Endothelial cell of umbilical vein (primary cell): ENCODE measurements around the gene KRT10. TPM values are rescaled to one million over a fixed set of nuclear protein-coding genes. Genes with fewer than 3 reads are reported as not detected.

Source experiments
- BruUV-seq: library from RNA; stranded (reverse); fragments of 400-500 nt; replicated peaks from 2 replicates; lab custom pipeline; 2021; lab: Mats Ljungman, UMichigan
- CTCF ChIA-PET: fragments of 300-600, 350-600 bp; sonication (Branson Sonifier 250); formaldehyde crosslinking; loops from one replicate; lab custom pipeline; 2021; ENCODE audit warnings: antibody characterized with exemption, inconsistent platforms; lab: Charles Lee
- POLR2A ChIA-PET: fragments of 300-600, 350-600 bp; sonication (Branson Sonifier 250); formaldehyde crosslinking; loops from one replicate; lab custom pipeline; 2021; ENCODE audit warnings: antibody characterized with exemption, inconsistent platforms; lab: Charles Lee
- DNase-seq: peaks from one replicate; pipeline ENCODE4 v3.0.0-alpha.2; 2011; ENCODE audit warnings: low read depth, low spot score
- FAIRE-seq: peaks from 2 replicates; lab custom pipeline; 2011; peaks lifted over from hg19 to GRCh38; lab: Jason Lieb, UNC
- H2AFZ ChIP-seq: 2 replicates; pipeline ENCODE4 v1.6.0; 2012; ENCODE audit warnings: low read depth, low read length, control low read depth, inconsistent platforms
- H3K27ac ChIP-seq: 2 replicates; pipeline ENCODE4 v1.5.1; 2011; ENCODE audit warnings: low read depth, mild to moderate bottlenecking, control low read depth, low read length, moderate library complexity; ENCODE audit not compliant: insufficient read depth
- H3K27me3 ChIP-seq, 2 experiments: 2 replicates each; pipeline versions ENCODE4 v1.6.0 to v1.6.1; 2011; ENCODE audit warnings: low read length in 2 of 2, mixed read lengths in 1 of 2; ENCODE audit not compliant: control insufficient read depth in 2 of 2, insufficient read depth in 2 of 2
- H3K36me3 ChIP-seq, 2 experiments: 2 replicates in 1 of 2; 3 replicates in 1 of 2; pipeline ENCODE4 v1.5.1; 2011; ENCODE audit warnings: low read length in 2 of 2, mild to moderate bottlenecking in 1 of 2, moderate library complexity in 1 of 2; ENCODE audit not compliant: control insufficient read depth in 2 of 2, insufficient read depth in 2 of 2; ENCODE audit errors: extremely low read depth in 1 of 2
- H3K4me1 ChIP-seq: 3 replicates; pipeline ENCODE4 v1.5.1; 2011; ENCODE audit warnings: mild to moderate bottlenecking, low read length; ENCODE audit not compliant: control insufficient read depth, insufficient read depth; ENCODE audit errors: extremely low read depth
- H3K4me2 ChIP-seq: 2 replicates; pipeline ENCODE4 v1.6.1; 2011; ENCODE audit warnings: low read length, control low read depth, mixed read lengths; ENCODE audit not compliant: insufficient read depth
- H3K4me3 ChIP-seq, 3 experiments: fragments of 200-600 bp in 1 of 3; sonication (generic), shearing (Covaris generic) in 1 of 3; replicated peaks in 1 of 3; 2 replicates each; pipeline ENCODE4 v1.5.1; 2011 to 2016; ENCODE audit warnings: control low read depth in 3 of 3, low read length in 3 of 3, mild to moderate bottlenecking in 2 of 3, inconsistent platforms in 1 of 3, low read depth in 1 of 3, moderate library complexity in 1 of 3; ENCODE audit not compliant: insufficient read depth in 1 of 3
- H3K79me2 ChIP-seq: 2 replicates; pipeline ENCODE4 v1.6.0; 2012; ENCODE audit warnings: low read length, inconsistent platforms; ENCODE audit not compliant: control insufficient read depth, insufficient read depth
- H3K9ac ChIP-seq: replicated peaks from 2 replicates; pipeline ENCODE3; 2011; ENCODE audit warnings: low read length, control low read depth; ENCODE audit not compliant: insufficient read depth; ENCODE audit errors: extremely low read depth
- H3K9me1 ChIP-seq: replicated peaks from 3 replicates; pipeline ENCODE4 v1.6.0; 2011; ENCODE audit warnings: mild to moderate bottlenecking, low read length; ENCODE audit not compliant: control insufficient read depth, insufficient read depth; ENCODE audit errors: extremely low read depth
- H3K9me3 ChIP-seq: replicated peaks from 2 replicates; pipeline ENCODE4 v1.5.1; 2012; ENCODE audit warnings: low read length, inconsistent platforms; ENCODE audit not compliant: control insufficient read depth, insufficient read depth
- H4K20me1 ChIP-seq: replicated peaks from 2 replicates; pipeline ENCODE3; 2011; ENCODE audit warnings: mild to moderate bottlenecking, low read length; ENCODE audit not compliant: control insufficient read depth, insufficient read depth; ENCODE audit errors: extremely low read depth
- GATA2 ChIP-seq: IDR thresholded peaks from 2 replicates; pipeline ENCODE4 v1.7.0; 2011; ENCODE audit warnings: low read depth, mild to moderate bottlenecking, moderate library complexity, mixed read lengths, low read length; ENCODE audit not compliant: insufficient read length, insufficient read depth
- JUN ChIP-seq: IDR thresholded peaks from 2 replicates; pipeline ENCODE4 v1.6.1; 2011; ENCODE audit warnings: borderline replicate concordance, low read depth; ENCODE audit not compliant: insufficient read length, insufficient read depth
- MYC ChIP-seq: IDR thresholded peaks from one replicate; pipeline ENCODE4 v1.6.1; 2011; ENCODE audit warnings: mild to moderate bottlenecking, low read depth, low read length
- POLR2AphosphoS5 ChIP-seq: IDR thresholded peaks from 2 replicates; pipeline ENCODE4 v1.6.1; 2012; ENCODE audit warnings: low read depth, mild to moderate bottlenecking, control low read depth, low read length, moderate library complexity; ENCODE audit not compliant: insufficient read depth
- dilution Hi-C: fragments of 300-500 bp; cut with MboI; formaldehyde crosslinking; loops from one replicate; pipeline ENCODE4 v1.15.0; 2019; ENCODE audit warnings: low sequenced_read_pairs; ENCODE audit not compliant: extremely low pct_ligation_motif_present
- intact Hi-C: fragments of 100-400 bp; cut with micrococcal nuclease; formaldehyde crosslinking; loops from one replicate; pipeline ENCODE4 v1.10.0; 2022
- polyA plus RNA-seq, 4 experiments: library from polyadenylated mRNA; depleted of rRNA in 3 of 4; stranded (reverse) in 3 of 4; unstranded in 1 of 4; fragments of >200 nt; gene quantifications; 2 replicates each; pipeline versions ENCODE4 v1.2.1 to v1.2.3, GENCODE V29; 2011 to 2012; ENCODE audit warnings: missing spikeins in 1 of 4
- total RNA-seq: library from RNA; stranded (reverse); gene quantifications from 2 replicates; pipeline ENCODE4 v1.2.3, GENCODE V29; 2021
- TF ChIP-seq, protein P1 (sequence below), 2 donors: IDR thresholded peaks; 1 replicate in 1 of 2; 2 replicates in 1 of 2; pipeline ENCODE4 v1.5.1; 2011; ENCODE audit warnings: low read length in 2 of 2, mild to moderate bottlenecking in 2 of 2, moderate library complexity in 2 of 2, control low read depth in 1 of 2, inconsistent platforms in 1 of 2, low read depth in 1 of 2; ENCODE audit not compliant: insufficient read depth in 1 of 2; ENCODE audit errors: extremely low read depth in 1 of 2
- TF ChIP-seq, protein P2 (sequence below): IDR thresholded peaks from 2 replicates; pipeline ENCODE4 v1.6.1; 2011; ENCODE audit not compliant: insufficient read depth, insufficient read length

Gene KRT10
- total and polyA plus RNA-seq, 2 donors (not counting 3 experiments of a cell fraction or from before 2014, with no cell fraction given): 5.1 to 55.6 TPM

DNA sequence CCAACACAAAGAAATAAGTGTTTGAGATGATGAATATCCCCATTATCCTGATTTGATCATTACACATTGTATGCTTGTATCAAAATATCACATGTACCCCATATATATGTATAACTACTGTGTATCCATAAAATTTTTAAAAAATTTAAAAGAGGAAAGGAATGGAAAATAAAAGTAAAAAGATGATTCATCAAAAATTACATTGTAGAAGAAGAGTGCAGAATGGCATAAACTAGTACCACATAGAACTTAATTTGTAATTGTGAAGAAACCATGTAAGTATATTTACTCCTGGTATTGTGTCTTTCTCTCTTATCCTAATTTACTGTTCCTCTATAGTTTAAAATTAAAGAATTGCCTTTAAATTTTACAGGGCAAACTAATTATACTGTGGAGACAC lies 11.5 kb upstream of the KRT10 start:
- H3K9me1 ChIP-seq: no peaks in the 10 kb centered on the region
- H3K9me3 ChIP-seq: no peaks in the 10 kb centered on the region
- no peaks in the 10 kb centered on the region for H4K20me1 ChIP-seq
- BruUV-seq: no TSS peak
- TF ChIP-seq, protein P1, sequence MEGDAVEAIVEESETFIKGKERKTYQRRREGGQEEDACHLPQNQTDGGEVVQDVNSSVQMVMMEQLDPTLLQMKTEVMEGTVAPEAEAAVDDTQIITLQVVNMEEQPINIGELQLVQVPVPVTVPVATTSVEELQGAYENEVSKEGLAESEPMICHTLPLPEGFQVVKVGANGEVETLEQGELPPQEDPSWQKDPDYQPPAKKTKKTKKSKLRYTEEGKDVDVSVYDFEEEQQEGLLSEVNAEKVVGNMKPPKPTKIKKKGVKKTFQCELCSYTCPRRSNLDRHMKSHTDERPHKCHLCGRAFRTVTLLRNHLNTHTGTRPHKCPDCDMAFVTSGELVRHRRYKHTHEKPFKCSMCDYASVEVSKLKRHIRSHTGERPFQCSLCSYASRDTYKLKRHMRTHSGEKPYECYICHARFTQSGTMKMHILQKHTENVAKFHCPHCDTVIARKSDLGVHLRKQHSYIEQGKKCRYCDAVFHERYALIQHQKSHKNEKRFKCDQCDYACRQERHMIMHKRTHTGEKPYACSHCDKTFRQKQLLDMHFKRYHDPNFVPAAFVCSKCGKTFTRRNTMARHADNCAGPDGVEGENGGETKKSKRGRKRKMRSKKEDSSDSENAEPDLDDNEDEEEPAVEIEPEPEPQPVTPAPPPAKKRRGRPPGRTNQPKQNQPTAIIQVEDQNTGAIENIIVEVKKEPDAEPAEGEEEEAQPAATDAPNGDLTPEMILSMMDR (IDR thresholded peaks at IDR 0.05; ENCODE audit: extremely low read depth in 1 of 2, insufficient read depth in 1 of 2, low read depth in 1 of 2, low read length in 2 of 2): no peak
- TF ChIP-seq, protein P2, sequence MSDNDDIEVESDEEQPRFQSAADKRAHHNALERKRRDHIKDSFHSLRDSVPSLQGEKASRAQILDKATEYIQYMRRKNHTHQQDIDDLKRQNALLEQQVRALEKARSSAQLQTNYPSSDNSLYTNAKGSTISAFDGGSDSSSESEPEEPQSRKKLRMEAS: no peak
- TF ChIP-seq GATA2: no peak
- no peak for TF ChIP-seq JUN
- no peak for TF ChIP-seq MYC
- TF ChIP-seq POLR2AphosphoS5: no peak
- H3K9ac ChIP-seq: no peak overlapping the region
- H3K4me1 ChIP-seq: no peaks in the 10 kb centered on the region
- H3K4me2 ChIP-seq: no peak overlapping the region
- POLR2A ChIA-PET: no interaction called here
- H3K27me3 ChIP-seq: no peaks in the 10 kb centered on the region
- no peak overlapping the region for H2AFZ ChIP-seq
- dilution Hi-C loops (no loop called here), intact Hi-C loops (no loop called here)
- no peak overlapping the region for H3K4me3 ChIP-seq
- FAIRE-seq (no peak), DNase-seq (no peak)
- no peaks in the 10 kb centered on the region for H3K36me3 ChIP-seq
- no peaks in the 10 kb centered on the region for H3K79me2 ChIP-seq
- CTCF ChIA-PET: interaction anchor here (1.8 kb wide), 1 partner anchor 23 kb away, joined by 6 read pairs; no protein-coding TSS in a partner anchor
- no peak overlapping the region for H3K27ac ChIP-seq
